Measurements from ENCODE around the gene LIN37. TPM values are rescaled to one million over a fixed set of nuclear protein-coding genes. Genes with fewer than 3 reads are reported as not detected.
A peak's percentile ranks its signal among the peaks of the same experiment; 100 is the strongest.

The LIN37 gene
- total and polyA plus RNA-seq, 2 experiments from 2014 or later, result 4.3 to 6.8 TPM

GRCh38 chr19:35797663-35798062, 49.3 kb downstream of the LIN37 start:
- Histone ChIP-seq H3K27ac (ENCODE audit: low read depth) (no peak overlapping the region), H3K27me3 (ENCODE audit: insufficient read depth) (peaks cover 42% of the 10 kb centered on the region), H4K20me1 (replicated peaks; ENCODE audit: insufficient read depth) (no peaks in the 10 kb centered on the region), H3K9me2 (ENCODE audit: insufficient read depth) (no peaks in the 10 kb centered on the region), H3K4me3 (peak overlapping the region; percentile 56), H3K4me1 (ENCODE audit: insufficient read depth) (peaks cover 10% of the 10 kb centered on the region; the same call in 1 of the 2 replicates), H3K79me2 (replicated peaks; ENCODE audit: insufficient read depth) (no peaks in the 10 kb centered on the region), H3F3A (replicated peaks; ENCODE audit: low read depth) (0 out of 2 replicates have a peak, but pooled peaks cover 4% of the 10 kb centered on the region), H2AFZ (peak overlapping the region; percentile 93; the same call in 1 of the 2 replicates), H3K36me3 (ENCODE audit: insufficient read depth) (no peaks in the 10 kb centered on the region), H3K4me2 (peak overlapping the region; percentile 86)
- Mint-ChIP-seq H3K27ac (no peak overlapping the region), H3K27me3 (ENCODE audit: insufficient read depth, low read depth, poor library complexity) (peaks cover 30% of the 10 kb centered on the region), H3K4me1 (peaks cover 9% of the 10 kb centered on the region; the same call in 2 of the 3 replicates), H3K9me3 (no peaks in the 10 kb centered on the region; the same call in 2 of the 3 replicates), H3K4me3 (peak overlapping the region; percentile 66), H3K36me3 (ENCODE audit: low read depth) (no peaks in the 10 kb centered on the region)
- TF ChIP-seq POLR2AphosphoS5 (IDR thresholded peaks at IDR 0.05; ENCODE audit: low read depth) (peak; percentile 40), STAT1 (IDR thresholded peaks at IDR 0.05; ENCODE audit: unreplicated experiment) (no peak)
- peak; percentile 86 for DNase-seq (ENCODE audit: low spot score)
- ATAC-seq, result peak; percentile 85

DNA sequence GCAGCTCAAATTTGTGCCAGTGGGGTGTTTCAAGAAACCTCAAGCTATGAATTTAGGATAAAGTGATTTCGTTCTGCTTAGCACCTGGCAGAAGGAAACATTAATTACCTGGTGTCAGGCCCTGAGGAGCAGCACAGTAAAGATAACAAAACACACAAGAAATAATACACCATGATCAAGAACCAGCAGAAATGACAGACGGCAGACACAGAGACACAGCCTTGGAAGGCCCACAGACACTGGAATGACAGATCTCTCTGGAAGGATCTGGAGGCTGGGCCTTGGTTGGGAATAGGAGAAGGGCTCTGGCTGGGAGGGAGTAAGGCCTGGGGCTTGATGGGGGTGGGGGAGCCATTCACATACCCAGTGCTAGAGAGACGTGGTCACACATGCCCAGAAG, 53.5 kb downstream of the LIN37 start:
- ATAC-seq (no peak), DNase-seq (ENCODE audit: low spot score) (no peak)
- H3K36me3 ChIP-seq (ENCODE audit: insufficient read depth), result no peaks in the 10 kb centered on the region
- no peak overlapping the region for H3K27ac Mint-ChIP-seq
- peaks cover 24% of the 10 kb centered on the region for H3K27me3 Mint-ChIP-seq (ENCODE audit: insufficient read depth, low read depth, poor library complexity)
- no peak overlapping the region for H3K4me3 ChIP-seq
- H3K4me1 Mint-ChIP-seq, result peaks cover 7% of the 10 kb centered on the region; the same call in 2 of the 3 replicates
- no peaks in the 10 kb centered on the region for H3K9me3 Mint-ChIP-seq
- H3F3A ChIP-seq (replicated peaks; ENCODE audit: low read depth), result no peaks in the 10 kb centered on the region
- no peaks in the 10 kb centered on the region for H3K79me2 ChIP-seq (replicated peaks; ENCODE audit: insufficient read depth)
- no peak overlapping the region for H2AFZ ChIP-seq
- H3K36me3 Mint-ChIP-seq (ENCODE audit: low read depth), result no peaks in the 10 kb centered on the region
- H3K4me2 ChIP-seq, result no peak overlapping the region
- peaks cover 23% of the 10 kb centered on the region for H3K27me3 ChIP-seq (ENCODE audit: insufficient read depth)
- H3K9me2 ChIP-seq (ENCODE audit: insufficient read depth), result no peaks in the 10 kb centered on the region
- peaks cover 7% of the 10 kb centered on the region; the same call in 1 of the 2 replicates for H3K4me1 ChIP-seq (ENCODE audit: insufficient read depth)
- H4K20me1 ChIP-seq (replicated peaks; ENCODE audit: insufficient read depth), result no peaks in the 10 kb centered on the region
- no peak overlapping the region for H3K27ac ChIP-seq (ENCODE audit: low read depth)
- H3K4me3 Mint-ChIP-seq, result no peak overlapping the region
- TF ChIP-seq EZH2 (IDR thresholded peaks at IDR 0.05; ENCODE audit: low read depth, unreplicated experiment) (no peak), CTCF (conservative IDR thresholded peaks at IDR 0.05; ENCODE audit: low read depth in 2 of 2) (no peak), POLR2AphosphoS5 (IDR thresholded peaks at IDR 0.05; ENCODE audit: low read depth) (no peak), CREB1 (CRISPR knock-in tag; IDR thresholded peaks at IDR 0.05; ENCODE audit: low read depth) (no peak), ZNF114 (CRISPR knock-in tag; IDR thresholded peaks at IDR 0.05) (no peak), JUNB (IDR thresholded peaks at IDR 0.05; ENCODE audit: unreplicated experiment) (no peak), NANOG (IDR thresholded peaks at IDR 0.05; ENCODE audit: borderline replicate concordance) (no peak), EZH2phosphoT487 (IDR thresholded peaks at IDR 0.05; ENCODE audit: unreplicated experiment) (no peak), STAT1 (IDR thresholded peaks at IDR 0.05; ENCODE audit: unreplicated experiment) (no peak), ZNF331 (CRISPR knock-in tag; IDR thresholded peaks at IDR 0.05; ENCODE audit: low read depth) (no peak)
- TF ChIP-seq, protein P1, sequence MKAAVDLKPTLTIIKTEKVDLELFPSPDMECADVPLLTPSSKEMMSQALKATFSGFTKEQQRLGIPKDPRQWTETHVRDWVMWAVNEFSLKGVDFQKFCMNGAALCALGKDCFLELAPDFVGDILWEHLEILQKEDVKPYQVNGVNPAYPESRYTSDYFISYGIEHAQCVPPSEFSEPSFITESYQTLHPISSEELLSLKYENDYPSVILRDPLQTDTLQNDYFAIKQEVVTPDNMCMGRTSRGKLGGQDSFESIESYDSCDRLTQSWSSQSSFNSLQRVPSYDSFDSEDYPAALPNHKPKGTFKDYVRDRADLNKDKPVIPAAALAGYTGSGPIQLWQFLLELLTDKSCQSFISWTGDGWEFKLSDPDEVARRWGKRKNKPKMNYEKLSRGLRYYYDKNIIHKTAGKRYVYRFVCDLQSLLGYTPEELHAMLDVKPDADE (IDR thresholded peaks at IDR 0.05), result no peak
- TF ChIP-seq, protein P2, sequence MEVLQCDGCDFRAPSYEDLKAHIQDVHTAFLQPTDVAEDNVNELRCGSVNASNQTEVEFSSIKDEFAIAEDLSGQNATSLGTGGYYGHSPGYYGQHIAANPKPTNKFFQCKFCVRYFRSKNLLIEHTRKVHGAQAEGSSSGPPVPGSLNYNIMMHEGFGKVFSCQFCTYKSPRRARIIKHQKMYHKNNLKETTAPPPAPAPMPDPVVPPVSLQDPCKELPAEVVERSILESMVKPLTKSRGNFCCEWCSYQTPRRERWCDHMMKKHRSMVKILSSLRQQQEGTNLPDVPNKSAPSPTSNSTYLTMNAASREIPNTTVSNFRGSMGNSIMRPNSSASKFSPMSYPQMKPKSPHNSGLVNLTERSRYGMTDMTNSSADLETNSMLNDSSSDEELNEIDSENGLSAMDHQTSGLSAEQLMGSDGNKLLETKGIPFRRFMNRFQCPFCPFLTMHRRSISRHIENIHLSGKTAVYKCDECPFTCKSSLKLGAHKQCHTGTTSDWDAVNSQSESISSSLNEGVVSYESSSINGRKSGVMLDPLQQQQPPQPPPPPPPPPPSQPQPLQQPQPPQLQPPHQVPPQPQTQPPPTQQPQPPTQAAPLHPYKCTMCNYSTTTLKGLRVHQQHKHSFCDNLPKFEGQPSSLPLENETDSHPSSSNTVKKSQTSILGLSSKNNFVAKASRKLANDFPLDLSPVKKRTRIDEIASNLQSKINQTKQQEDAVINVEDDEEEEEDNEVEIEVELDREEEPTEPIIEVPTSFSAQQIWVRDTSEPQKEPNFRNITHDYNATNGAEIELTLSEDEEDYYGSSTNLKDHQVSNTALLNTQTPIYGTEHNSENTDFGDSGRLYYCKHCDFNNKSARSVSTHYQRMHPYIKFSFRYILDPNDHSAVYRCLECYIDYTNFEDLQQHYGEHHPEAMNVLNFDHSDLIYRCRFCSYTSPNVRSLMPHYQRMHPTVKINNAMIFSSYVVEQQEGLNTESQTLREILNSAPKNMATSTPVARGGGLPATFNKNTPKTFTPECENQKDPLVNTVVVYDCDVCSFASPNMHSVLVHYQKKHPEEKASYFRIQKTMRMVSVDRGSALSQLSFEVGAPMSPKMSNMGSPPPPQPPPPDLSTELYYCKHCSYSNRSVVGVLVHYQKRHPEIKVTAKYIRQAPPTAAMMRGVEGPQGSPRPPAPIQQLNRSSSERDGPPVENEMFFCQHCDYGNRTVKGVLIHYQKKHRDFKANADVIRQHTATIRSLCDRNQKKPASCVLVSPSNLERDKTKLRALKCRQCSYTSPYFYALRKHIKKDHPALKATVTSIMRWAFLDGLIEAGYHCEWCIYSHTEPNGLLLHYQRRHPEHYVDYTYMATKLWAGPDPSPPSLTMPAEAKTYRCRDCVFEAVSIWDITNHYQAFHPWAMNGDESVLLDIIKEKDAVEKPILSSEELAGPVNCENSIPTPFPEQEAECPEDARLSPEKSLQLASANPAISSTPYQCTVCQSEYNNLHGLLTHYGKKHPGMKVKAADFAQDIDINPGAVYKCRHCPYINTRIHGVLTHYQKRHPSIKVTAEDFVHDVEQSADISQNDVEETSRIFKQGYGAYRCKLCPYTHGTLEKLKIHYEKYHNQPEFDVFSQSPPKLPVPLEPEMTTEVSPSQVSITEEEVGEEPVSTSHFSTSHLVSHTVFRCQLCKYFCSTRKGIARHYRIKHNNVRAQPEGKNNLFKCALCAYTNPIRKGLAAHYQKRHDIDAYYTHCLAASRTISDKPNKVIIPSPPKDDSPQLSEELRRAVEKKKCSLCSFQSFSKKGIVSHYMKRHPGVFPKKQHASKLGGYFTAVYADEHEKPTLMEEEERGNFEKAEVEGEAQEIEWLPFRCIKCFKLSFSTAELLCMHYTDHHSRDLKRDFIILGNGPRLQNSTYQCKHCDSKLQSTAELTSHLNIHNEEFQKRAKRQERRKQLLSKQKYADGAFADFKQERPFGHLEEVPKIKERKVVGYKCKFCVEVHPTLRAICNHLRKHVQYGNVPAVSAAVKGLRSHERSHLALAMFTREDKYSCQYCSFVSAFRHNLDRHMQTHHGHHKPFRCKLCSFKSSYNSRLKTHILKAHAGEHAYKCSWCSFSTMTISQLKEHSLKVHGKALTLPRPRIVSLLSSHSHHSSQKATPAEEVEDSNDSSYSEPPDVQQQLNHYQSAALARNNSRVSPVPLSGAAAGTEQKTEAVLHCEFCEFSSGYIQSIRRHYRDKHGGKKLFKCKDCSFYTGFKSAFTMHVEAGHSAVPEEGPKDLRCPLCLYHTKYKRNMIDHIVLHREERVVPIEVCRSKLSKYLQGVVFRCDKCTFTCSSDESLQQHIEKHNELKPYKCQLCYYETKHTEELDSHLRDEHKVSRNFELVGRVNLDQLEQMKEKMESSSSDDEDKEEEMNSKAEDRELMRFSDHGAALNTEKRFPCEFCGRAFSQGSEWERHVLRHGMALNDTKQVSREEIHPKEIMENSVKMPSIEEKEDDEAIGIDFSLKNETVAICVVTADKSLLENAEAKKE (CRISPR knock-in tag; IDR thresholded peaks at IDR 0.05), result no peak

Data from GM23338 (cell line).